CD4-positive, alpha-beta T cell (primary cell): ENCODE measurements around the gene TEDC2. TPM values are rescaled to one million over a fixed set of nuclear protein-coding genes. Genes with fewer than 3 reads are reported as not detected.
"Not testable (repeated sequence)": the region's sequence is repeated elsewhere in the genome, so short reads cannot be mapped to it uniquely, and the experiment has no call there.

ENCODE experiments used
- ATAC-seq: fragments of 200-7000 bp; cut with Tn5 transposase; one replicate; pipeline ENCODE4 v1.10.0; 2022; ENCODE audit warnings: mild to moderate bottlenecking; ENCODE audit not compliant: poor library complexity
- CTCF ChIA-PET: fragments of 350-600 bp; sonication (Branson Sonifier 250); formaldehyde crosslinking; loops from one replicate; lab custom pipeline; 2021; ENCODE audit warnings: antibody characterized with exemption, inconsistent platforms; lab: Charles Lee
- POLR2A ChIA-PET: fragments of 350-600 bp; sonication (Branson Sonifier 250); formaldehyde crosslinking; loops from one replicate; lab custom pipeline; 2021; ENCODE audit warnings: antibody characterized with exemption, inconsistent platforms; lab: Charles Lee
- DNase-seq, 14 experiments: peaks; one replicate each; pipeline ENCODE4 v3.0.0-alpha.2; 2013 to 2020; ENCODE audit warnings: mixed read lengths in 2 of 14
- H3K27ac ChIP-seq, 2 donors: one replicate each; pipeline versions ENCODE4 v1.5.1 to v1.7.0; 2013; ENCODE audit warnings: low read length in 2 of 2, low read depth in 1 of 2, mild to moderate bottlenecking in 1 of 2
- H3K27me3 ChIP-seq, 2 experiments: 1 replicate in 1 of 2; 2 replicates in 1 of 2; pipeline versions ENCODE4 v1.6.1 to v1.7.0; 2013; ENCODE audit warnings: low read length in 2 of 2, control low read depth in 1 of 2, mild to moderate bottlenecking in 1 of 2, moderate library complexity in 1 of 2; ENCODE audit not compliant: insufficient read depth in 2 of 2, control insufficient read depth in 1 of 2
- H3K36me3 ChIP-seq: one replicate; pipeline ENCODE4 v1.6.1; 2013; ENCODE audit warnings: low read length, control low read depth; ENCODE audit not compliant: insufficient read depth
- H3K4me1 ChIP-seq: one replicate; pipeline ENCODE4 v1.6.1; 2013; ENCODE audit warnings: low read length, control low read depth; ENCODE audit not compliant: insufficient read depth
- H3K4me3 ChIP-seq: one replicate; pipeline ENCODE4 v1.5.1; 2013; ENCODE audit warnings: mild to moderate bottlenecking, low read length, moderate library complexity
- H3K9me3 ChIP-seq, 2 experiments: 1 replicate in 1 of 2; 2 replicates in 1 of 2; pipeline versions ENCODE4 v1.6.1 to v1.7.0; 2013; ENCODE audit warnings: low read length in 2 of 2, mild to moderate bottlenecking in 2 of 2, control low read depth in 1 of 2, moderate library complexity in 1 of 2; ENCODE audit not compliant: control insufficient read depth in 1 of 2, insufficient read depth in 1 of 2
- H3K27ac Mint-ChIP-seq: one replicate; pipeline ENCODE4 v1.8.0; 2020; ENCODE audit warnings: mixed read lengths
- H3K27me3 Mint-ChIP-seq: one replicate; pipeline ENCODE4 v1.8.0; 2021; ENCODE audit warnings: mixed read lengths
- H3K36me3 Mint-ChIP-seq: one replicate; pipeline ENCODE4 v1.8.0; 2021; ENCODE audit warnings: low read depth, mixed read lengths
- H3K4me1 Mint-ChIP-seq: one replicate; pipeline ENCODE4 v1.8.0; 2021; ENCODE audit warnings: low read depth, mixed read lengths
- H3K4me3 Mint-ChIP-seq: one replicate; pipeline ENCODE4 v1.8.0; 2020; ENCODE audit warnings: mild to moderate bottlenecking, mixed read lengths
- H3K9me3 Mint-ChIP-seq: one replicate; pipeline ENCODE4 v1.8.0; 2020; ENCODE audit warnings: mixed read lengths
- CTCF ChIP-seq: fragments of 200-600 bp; IDR thresholded peaks from one replicate; pipeline ENCODE4 v1.8.0; 2022; ENCODE audit warnings: antibody characterized with exemption, mild to moderate bottlenecking
- intact Hi-C, 2 experiments: fragments of 100-400 bp; cut with DNase I in 1 of 2; cut with micrococcal nuclease in 1 of 2; formaldehyde crosslinking; loops; one replicate each; pipeline versions ENCODE4 v1.15.1 to v1.9.0; 2023 to 2025; cut with DNase I, micrococcal nuclease
- total RNA-seq, 174 experiments: library from RNA in 2 of 174; stranded (reverse) in 2 of 174; gene quantifications; one replicate each; pipeline ENCODE4 v1.2.3 and lab custom pipeline; 2021 to 2026

The TEDC2 gene
- total RNA-seq, 2 experiments from 2014 or later, result 0.17 to 0.27 TPM

- TF ChIP-seq CTCF, result no peak
- Mint-ChIP-seq H3K9me3 (no peaks in the 10 kb centered on the region), H3K36me3 (no peaks in the 10 kb centered on the region), H3K27ac (no peak overlapping the region), H3K4me1 (peaks cover 13% of the 10 kb centered on the region), H3K4me3 (no peak overlapping the region), H3K27me3 (peaks cover 8% of the 10 kb centered on the region)
- Histone ChIP-seq H3K9me3 (peaks cover 0 to 5% of the 10 kb centered on the region in 2 experiments), H3K4me1 (peaks cover 31% of the 10 kb centered on the region), H3K4me3 (no peak overlapping the region), H3K27ac (no peak overlapping the region), H3K36me3 (no peaks in the 10 kb centered on the region), H3K27me3 (peaks cover 11 to 12% of the 10 kb centered on the region in 2 experiments)
- POLR2A ChIA-PET, result no interaction called here
- no peak for DNase-seq
- CTCF ChIA-PET, result interaction anchor here (1.4 kb wide), 1 partner anchor 10 kb away, joined by 3 read pairs; no protein-coding TSS in a partner anchor
- ATAC-seq, result no peak
- intact Hi-C loops, result no loop called here
These were observed 17.4 kb downstream of the TEDC2 start for GRCh38 chr16:2477327-2477726.

GRCh38 chr16:2478279-2478678 lies 18.4 kb downstream of the TEDC2 start:
- TF ChIP-seq CTCF, result no peak
- intact Hi-C loops, result no loop called here
- Histone ChIP-seq H3K27me3 (peaks cover 2 to 3% of the 10 kb centered on the region in 2 experiments), H3K9me3 (no peaks in the 10 kb centered on the region), H3K4me1 (peaks cover 21% of the 10 kb centered on the region), H3K27ac (no peak overlapping the region), H3K36me3 (no peaks in the 10 kb centered on the region), H3K4me3 (no peak overlapping the region)
- DNase-seq (no peak), ATAC-seq (no peak)
- Mint-ChIP-seq H3K4me1 (peaks cover 10% of the 10 kb centered on the region), H3K27me3 (peaks cover 2% of the 10 kb centered on the region), H3K4me3 (no peak overlapping the region), H3K36me3 (no peaks in the 10 kb centered on the region), H3K27ac (no peak overlapping the region), H3K9me3 (no peaks in the 10 kb centered on the region)
- CTCF ChIA-PET, result interaction anchor here (0.7 to 1.4 kb wide), 2 partner anchors 9 to 23 kb away, joined by 3 read pairs; no protein-coding TSS in a partner anchor
- POLR2A ChIA-PET, result no interaction called here

GRCh38 chr16:2479996-2480395 lies 20.1 kb downstream of the TEDC2 start:
- H3K4me3 ChIP-seq, DNase-seq, H3K4me1 Mint-ChIP-seq, H3K9me3 ChIP-seq, H3K27me3 Mint-ChIP-seq, H3K36me3 Mint-ChIP-seq, ATAC-seq, H3K27ac Mint-ChIP-seq, H3K36me3 ChIP-seq, POLR2A ChIA-PET, H3K27me3 ChIP-seq, intact Hi-C loops, H3K9me3 Mint-ChIP-seq, CTCF ChIA-PET, H3K27ac ChIP-seq: not testable (repeated sequence)
- peak overlapping the region; percentile 25 for H3K4me3 Mint-ChIP-seq
- peaks cover 11% of the 10 kb centered on the region for H3K4me1 ChIP-seq

GRCh38 chr16:2480948-2481347 lies 21.0 kb downstream of the TEDC2 start:
- no peak for TF ChIP-seq CTCF
- ChIA-PET POLR2A (no interaction called here), CTCF (no interaction called here)
- intact Hi-C loops, result no loop called here
- ATAC-seq (no peak), DNase-seq (no peak)
- Mint-ChIP-seq H3K36me3 (no peaks in the 10 kb centered on the region), H3K9me3 (no peaks in the 10 kb centered on the region), H3K4me1 (peaks cover 7% of the 10 kb centered on the region), H3K27ac (no peak overlapping the region), H3K27me3 (no peaks in the 10 kb centered on the region), H3K4me3 (no peak overlapping the region)
- H3K27me3 ChIP-seq, result no peaks in the 10 kb centered on the region
- H3K4me1 ChIP-seq, result peaks cover 6% of the 10 kb centered on the region
- no peak overlapping the region for H3K4me3 ChIP-seq
- H3K36me3 ChIP-seq, result no peaks in the 10 kb centered on the region
- H3K9me3 ChIP-seq, result no peaks in the 10 kb centered on the region
- H3K27ac ChIP-seq, result no peak overlapping the region
